Osteoblast (primary cell): ENCODE data around the gene CAMK2N2. TPM values are rescaled to one million over a fixed set of nuclear protein-coding genes. Genes with fewer than 3 reads are reported as not detected.

Experiments used
- DNase-seq: peaks from one replicate; pipeline ENCODE4 v3.0.0; 2011; ENCODE audit warnings: low spot score, mixed read lengths; ENCODE audit not compliant: insufficient read length; ENCODE audit errors: missing footprints
- H2AFZ ChIP-seq: 2 replicates; pipeline ENCODE4 v1.6.0; 2011; ENCODE audit warnings: mild to moderate bottlenecking, low read length
- H3K27ac ChIP-seq: 2 replicates; pipeline ENCODE4 v1.5.1; 2011; ENCODE audit warnings: mild to moderate bottlenecking, low read depth, low read length, moderate library complexity
- H3K27me3 ChIP-seq: 2 replicates; pipeline ENCODE4 v1.6.0; 2012; ENCODE audit warnings: mild to moderate bottlenecking, control low read depth, inconsistent platforms, low read length, moderate library complexity; ENCODE audit not compliant: insufficient read depth
- H3K36me3 ChIP-seq: 2 replicates; pipeline ENCODE4 v1.5.1; 2011; ENCODE audit warnings: mild to moderate bottlenecking, low read length, control low read depth, moderate library complexity; ENCODE audit not compliant: insufficient read depth
- H3K4me1 ChIP-seq: 2 replicates; pipeline ENCODE4 v1.5.1; 2011; ENCODE audit warnings: mild to moderate bottlenecking, low read length, control low read depth, moderate library complexity; ENCODE audit not compliant: insufficient read depth
- H3K4me2 ChIP-seq: 2 replicates; pipeline ENCODE4 v1.6.0; 2011; ENCODE audit warnings: mild to moderate bottlenecking, low read length; ENCODE audit not compliant: insufficient read depth
- H3K4me3 ChIP-seq: fragments of 200-600 bp; sonication (generic); 3 replicates; pipeline ENCODE4 v1.5.1; 2012; ENCODE audit warnings: mild to moderate bottlenecking, low read length, inconsistent platforms; ENCODE audit not compliant: insufficient read depth
- H3K79me2 ChIP-seq: 2 replicates; pipeline ENCODE4 v1.6.0; 2012; ENCODE audit warnings: mild to moderate bottlenecking, low read length, control low read depth, inconsistent platforms; ENCODE audit not compliant: insufficient read depth
- H3K9me3 ChIP-seq: 2 replicates; pipeline ENCODE4 v1.5.1; 2011; ENCODE audit warnings: low read depth, low read length, control low read depth
- H4K20me1 ChIP-seq: 2 replicates; pipeline ENCODE4 v1.6.0; 2012; ENCODE audit warnings: mild to moderate bottlenecking, low read length, control low read depth; ENCODE audit not compliant: insufficient read depth
- CTCF ChIP-seq: IDR thresholded peaks from 2 replicates; pipeline ENCODE4 v1.5.1; 2011; ENCODE audit warnings: mild to moderate bottlenecking, low read depth, low read length, moderate library complexity; ENCODE audit errors: extremely low read depth
- total RNA-seq: library from RNA; depleted of rRNA; stranded (reverse); fragments of >200 nt; gene quantifications from 2 replicates; pipeline ENCODE4 v1.2.3, GENCODE V29; 2012

Gene CAMK2N2
- total RNA-seq, 1 donor = not detected

DNA sequence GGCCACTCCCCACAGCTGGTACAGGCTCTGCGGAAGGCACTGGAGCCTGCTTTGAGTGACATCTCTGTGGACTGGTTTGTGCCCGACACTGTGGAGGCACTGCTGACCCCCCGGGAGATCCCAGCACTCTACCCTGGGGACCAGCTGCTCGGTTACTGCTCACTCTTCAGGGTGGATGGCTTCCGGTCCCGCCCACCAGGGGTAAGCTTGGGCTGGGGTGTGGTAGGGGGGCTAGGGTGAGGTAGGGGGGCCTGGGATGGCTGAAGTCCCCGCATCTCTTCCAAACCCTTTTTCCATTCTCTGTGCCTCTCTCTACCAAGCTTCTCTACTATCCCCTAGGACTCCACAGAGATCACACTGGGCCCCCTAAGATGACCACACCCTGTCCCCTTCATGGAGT, 24.1 kb downstream of the CAMK2N2 start:
- Histone ChIP-seq H3K4me2 (no peak overlapping the region), H3K27ac (no peak overlapping the region), H3K79me2 (no peaks in the 10 kb centered on the region), H3K4me3 (no peak overlapping the region), H2AFZ (no peak overlapping the region), H3K9me3 (no peaks in the 10 kb centered on the region), H4K20me1 (peaks cover 14% of the 10 kb centered on the region), H3K27me3 (peaks cover 12% of the 10 kb centered on the region), H3K36me3 (peaks cover 2% of the 10 kb centered on the region), H3K4me1 (no peaks in the 10 kb centered on the region)
- no peak for TF ChIP-seq CTCF
- DNase-seq = peak; percentile 50

DNA sequence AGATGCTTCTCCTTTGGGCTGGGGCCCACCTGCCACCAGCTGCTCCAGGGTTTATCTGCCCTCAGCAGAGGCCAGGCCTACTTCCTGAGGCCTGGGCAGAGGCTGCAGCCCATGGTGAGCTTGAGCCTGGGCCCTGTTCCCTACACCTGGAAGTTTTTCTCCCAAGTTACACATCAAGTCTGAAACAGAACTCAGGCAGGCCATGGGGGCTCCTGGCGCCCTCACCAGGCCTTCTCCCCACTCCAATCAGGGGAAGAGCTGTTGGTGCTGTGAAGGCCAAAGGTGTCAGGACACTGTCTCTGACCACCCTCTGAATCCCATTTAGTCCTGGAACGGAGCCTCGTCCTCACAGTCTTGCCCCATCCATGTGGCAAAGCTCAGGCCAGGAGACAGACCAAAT, 24.7 kb downstream of the CAMK2N2 start:
- no peaks in the 10 kb centered on the region for H3K36me3 ChIP-seq
- H3K9me3 ChIP-seq = no peaks in the 10 kb centered on the region
- H3K79me2 ChIP-seq = no peaks in the 10 kb centered on the region
- no peak overlapping the region for H3K27ac ChIP-seq
- peak; percentile 69 for DNase-seq
- TF ChIP-seq CTCF = no peak
- H3K4me2 ChIP-seq = no peak overlapping the region
- H3K27me3 ChIP-seq = peaks cover 17% of the 10 kb centered on the region
- no peaks in the 10 kb centered on the region for H3K4me1 ChIP-seq
- H2AFZ ChIP-seq = no peak overlapping the region
- no peak overlapping the region for H3K4me3 ChIP-seq
- H4K20me1 ChIP-seq = peaks cover 9% of the 10 kb centered on the region

DNA sequence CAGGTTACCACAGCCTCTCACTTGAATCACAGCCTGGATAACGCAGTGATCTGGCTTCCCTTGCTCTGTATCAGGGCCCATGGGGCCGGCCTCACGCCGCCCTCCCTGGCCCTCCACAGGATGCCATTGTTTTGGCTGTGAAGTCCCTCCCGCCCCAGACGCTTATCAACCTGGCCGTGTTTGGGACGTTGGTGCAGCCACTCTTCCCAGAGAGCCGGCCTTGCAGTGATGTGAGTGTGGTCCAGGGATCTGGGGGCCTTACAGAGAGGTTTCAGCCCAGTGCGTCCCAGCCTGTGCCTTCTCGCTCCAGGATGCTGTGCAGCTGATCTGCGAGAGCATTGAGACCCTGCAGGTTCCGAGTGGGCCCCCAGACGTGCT, 25.3 kb downstream of the CAMK2N2 start:
- Histone ChIP-seq H3K4me1 (no peaks in the 10 kb centered on the region), H3K27ac (no peak overlapping the region), H2AFZ (no peak overlapping the region), H3K9me3 (no peaks in the 10 kb centered on the region), H3K4me3 (no peak overlapping the region), H3K27me3 (peaks cover 24% of the 10 kb centered on the region), H4K20me1 (peaks cover 4% of the 10 kb centered on the region), H3K4me2 (no peak overlapping the region), H3K36me3 (no peaks in the 10 kb centered on the region), H3K79me2 (no peaks in the 10 kb centered on the region)
- no peak for TF ChIP-seq CTCF
- DNase-seq = peak; percentile 65

- Histone ChIP-seq H3K36me3 (no peaks in the 10 kb centered on the region), H3K27ac (no peak overlapping the region), H3K79me2 (no peaks in the 10 kb centered on the region), H2AFZ (no peak overlapping the region), H4K20me1 (no peaks in the 10 kb centered on the region), H3K4me1 (no peaks in the 10 kb centered on the region), H3K9me3 (no peaks in the 10 kb centered on the region), H3K4me2 (no peak overlapping the region), H3K4me3 (no peak overlapping the region), H3K27me3 (peaks cover 29% of the 10 kb centered on the region)
- TF ChIP-seq CTCF = no peak
- DNase-seq = no peak
Observed at GRCh38 chr3:184235381-184236032, 25.8 kb downstream of the CAMK2N2 start.
